Activated CD4-positive, alpha-beta T cell treated with anti-CD3 and anti-CD28 coated beads, Interleukin-2, amount 50 U/mL, for 4 hours (primary cell): ENCODE results near the gene ARL17B.
"Not testable (repeated sequence)": the region's sequence is repeated elsewhere in the genome, so short reads cannot be mapped to it uniquely, and the experiment has no call there.

ENCODE experiments used
- DNase-seq, 2 experiments: peaks; one replicate each; pipeline ENCODE4 v3.0.0-alpha.2; 2020

Gene ARL17B

GRCh38 chr17:46244949-46245768, 116.4 kb downstream of the ARL17B start:
- DNase-seq = not testable (repeated sequence)

DNA sequence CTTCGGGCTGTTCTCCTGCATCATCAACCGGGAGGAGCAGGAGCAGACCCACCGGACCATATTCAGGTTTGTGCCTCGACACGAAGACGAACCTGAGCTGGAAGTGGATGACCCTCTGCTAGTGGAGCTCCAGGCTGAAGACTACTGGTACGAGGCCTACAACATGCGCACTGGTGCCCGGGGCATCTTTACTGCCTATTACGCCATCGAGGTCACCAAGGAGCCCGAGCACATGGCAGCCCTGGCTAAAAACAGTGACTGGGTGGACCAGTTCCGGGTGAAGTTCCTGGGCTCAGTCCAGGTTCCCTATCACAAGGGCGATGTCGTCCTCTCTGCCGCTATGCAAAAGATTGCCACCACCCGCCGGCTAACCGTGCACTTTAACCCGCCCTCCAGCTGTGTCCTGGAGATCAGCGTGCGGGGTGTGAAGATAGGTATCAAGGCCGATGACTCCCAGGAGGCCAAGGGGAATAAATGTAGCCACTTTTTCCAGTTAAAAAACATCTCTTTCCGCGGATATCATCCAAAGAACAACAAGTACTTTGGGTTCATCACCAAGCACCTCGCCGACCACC, 117.1 kb downstream of the ARL17B start:
- not testable (repeated sequence) for DNase-seq

DNA sequence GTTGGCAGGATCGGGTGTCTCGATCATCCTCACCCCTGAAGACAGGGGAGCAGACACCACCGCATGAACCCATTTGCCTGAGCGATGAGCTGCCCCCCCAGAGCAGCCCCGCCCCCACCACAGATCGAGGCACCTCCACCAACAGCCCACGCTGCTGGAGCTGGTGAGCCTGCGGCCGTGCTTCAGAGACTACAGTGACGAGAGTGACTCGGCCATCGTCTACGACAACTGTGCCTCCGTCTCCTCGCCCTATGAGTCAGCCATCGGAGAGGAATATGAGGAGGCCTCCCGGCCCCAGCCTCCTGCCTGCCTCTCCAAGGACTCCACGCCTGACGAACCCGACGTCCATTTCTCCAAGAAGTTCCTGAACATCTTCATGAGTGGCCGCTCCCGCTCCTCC, 117.6 kb downstream of the ARL17B start:
- DNase-seq = not testable (repeated sequence)

- DNase-seq = not testable (repeated sequence)
Measured at GRCh38 chr17:46243505-46243904, 118.1 kb downstream of the ARL17B start.

- not testable (repeated sequence) for DNase-seq
Measured at GRCh38 chr17:46231359-46231758, 130.2 kb downstream of the ARL17B start.

GRCh38 chr17:46225274-46225794, 136.2 kb downstream of the ARL17B start:
- DNase-seq = peak; percentile 93 to 95

GRCh38 chr17:46224864-46225263, 136.7 kb downstream of the ARL17B start:
- not testable (repeated sequence) for DNase-seq
